Measurements from ENCODE around the gene MORN3. TPM values are rescaled to one million over a fixed set of nuclear protein-coding genes. Genes with fewer than 3 reads are reported as not detected.

The MORN3 gene
- total RNA-seq, 1 donor from 2014 or later: 0.20 TPM

DNA sequence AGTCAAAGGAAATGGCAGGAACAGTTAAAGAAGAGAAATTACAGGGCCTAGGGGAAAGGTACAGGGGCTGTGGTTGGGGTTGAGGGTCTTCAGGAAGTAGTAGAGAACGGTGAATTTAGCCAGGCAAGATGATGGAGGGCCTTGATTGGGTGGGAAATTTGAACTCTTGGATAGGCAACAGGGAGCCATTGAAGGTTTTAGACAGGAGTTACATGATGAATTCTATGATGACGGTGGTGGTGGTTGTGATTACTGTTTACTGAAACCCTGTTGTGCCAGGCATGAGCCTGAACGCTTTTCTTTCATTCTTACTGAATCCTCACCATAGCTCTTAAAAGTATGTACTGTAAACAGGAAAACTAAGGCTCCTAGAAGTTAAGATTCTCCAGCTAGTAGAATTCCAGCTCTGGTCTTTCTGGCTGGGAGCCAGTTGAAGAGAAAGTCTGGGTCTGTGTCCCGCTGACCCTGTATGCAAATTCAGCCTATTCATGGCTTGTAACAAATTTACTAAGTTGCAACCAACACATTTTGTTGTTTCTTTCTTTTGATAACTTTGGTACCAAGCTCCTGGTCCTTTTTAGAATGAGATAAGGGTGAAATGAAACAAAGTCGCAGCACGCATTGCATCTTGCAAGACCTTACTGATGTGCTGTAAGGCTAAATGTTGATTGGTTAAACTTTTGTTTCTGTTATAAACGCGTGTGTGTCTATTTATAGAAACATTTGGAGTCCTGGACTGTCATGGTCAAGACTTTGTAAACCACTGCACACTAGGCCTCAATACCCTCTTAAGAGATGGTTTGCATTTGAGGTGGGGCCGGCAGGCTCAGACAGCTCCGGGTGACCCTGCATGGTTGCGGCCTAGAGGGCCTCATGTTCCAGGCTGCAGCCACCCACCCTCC is 37.1 kb downstream of the MORN3 start:
- Mint-ChIP-seq H3K27me3 (no peaks in the 10 kb centered on the region), H3K4me1 (peaks cover 84% of the 10 kb centered on the region), H3K27ac (peak overlapping the region; percentile 60), H3K36me3 (ENCODE audit: low read depth) (peaks cover 50% of the 10 kb centered on the region), H3K4me3 (no peak overlapping the region), H3K9me3 (no peaks in the 10 kb centered on the region)
- intact Hi-C loops (cut with micrococcal nuclease): no loop called here
- DNase-seq: no peak
- TF ChIP-seq, protein P1, sequence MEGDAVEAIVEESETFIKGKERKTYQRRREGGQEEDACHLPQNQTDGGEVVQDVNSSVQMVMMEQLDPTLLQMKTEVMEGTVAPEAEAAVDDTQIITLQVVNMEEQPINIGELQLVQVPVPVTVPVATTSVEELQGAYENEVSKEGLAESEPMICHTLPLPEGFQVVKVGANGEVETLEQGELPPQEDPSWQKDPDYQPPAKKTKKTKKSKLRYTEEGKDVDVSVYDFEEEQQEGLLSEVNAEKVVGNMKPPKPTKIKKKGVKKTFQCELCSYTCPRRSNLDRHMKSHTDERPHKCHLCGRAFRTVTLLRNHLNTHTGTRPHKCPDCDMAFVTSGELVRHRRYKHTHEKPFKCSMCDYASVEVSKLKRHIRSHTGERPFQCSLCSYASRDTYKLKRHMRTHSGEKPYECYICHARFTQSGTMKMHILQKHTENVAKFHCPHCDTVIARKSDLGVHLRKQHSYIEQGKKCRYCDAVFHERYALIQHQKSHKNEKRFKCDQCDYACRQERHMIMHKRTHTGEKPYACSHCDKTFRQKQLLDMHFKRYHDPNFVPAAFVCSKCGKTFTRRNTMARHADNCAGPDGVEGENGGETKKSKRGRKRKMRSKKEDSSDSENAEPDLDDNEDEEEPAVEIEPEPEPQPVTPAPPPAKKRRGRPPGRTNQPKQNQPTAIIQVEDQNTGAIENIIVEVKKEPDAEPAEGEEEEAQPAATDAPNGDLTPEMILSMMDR (IDR thresholded peaks at IDR 0.05): no peak
- CTCF ChIA-PET: interaction anchor here (0.5 kb wide), 1 partner anchor 9 kb away, joined by 3 read pairs; no protein-coding TSS in a partner anchor
- ATAC-seq (ENCODE audit: low read depth): no peak
- POLR2A ChIA-PET: interaction anchor here (0.6 to 1.5 kb wide), 5 partner anchors 9 to 499 kb away, joined by 3 to 6 read pairs (median 4); no protein-coding TSS in a partner anchor

GRCh38 chr12:121630791-121631355 is 38.6 kb downstream of the MORN3 start:
- ChIA-PET CTCF (interaction anchor here (5.4 to 8.9 kb wide), 2 partner anchors 38 to 76 kb away, joined by 31 to 168 read pairs; partner anchors contain the start of gene MORN3), POLR2A (interaction anchor here (0.9 kb wide), 1 partner anchor 94 kb away, joined by 3 read pairs; no protein-coding TSS in a partner anchor)
- peaks cover 73% of the 10 kb centered on the region for H3K4me1 Mint-ChIP-seq
- peak overlapping the region; percentile 68 for H3K27ac Mint-ChIP-seq
- TF ChIP-seq, protein P1 (IDR thresholded peaks at IDR 0.05): no peak
- ATAC-seq (ENCODE audit: low read depth) (no peak), DNase-seq (no peak)
- H3K9me3 Mint-ChIP-seq: no peaks in the 10 kb centered on the region
- H3K27me3 Mint-ChIP-seq: no peaks in the 10 kb centered on the region
- H3K36me3 Mint-ChIP-seq (ENCODE audit: low read depth): peaks cover 52% of the 10 kb centered on the region
- intact Hi-C loops (cut with micrococcal nuclease): no loop called here
- H3K4me3 Mint-ChIP-seq: peak overlapping the region; percentile 7

DNA sequence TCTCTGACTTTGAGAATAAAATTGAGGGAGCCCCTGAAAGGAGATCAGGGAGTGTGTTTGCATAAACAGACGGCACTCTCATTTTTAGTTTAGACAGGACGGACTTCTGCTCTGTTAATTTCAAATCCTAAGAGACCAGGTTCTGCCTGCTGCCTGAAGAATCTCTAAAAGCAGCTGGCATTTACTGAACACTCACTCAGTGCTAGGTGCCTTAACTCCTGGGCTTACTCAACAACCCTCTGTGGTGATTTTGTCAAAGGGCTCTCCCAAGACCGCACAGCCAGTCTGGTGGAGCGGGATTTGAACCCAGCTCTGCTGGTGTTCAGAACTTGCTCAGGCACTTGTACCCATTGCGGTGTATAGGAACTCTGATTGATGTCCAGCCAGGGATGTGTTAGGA is 40.9 kb downstream of the MORN3 start:
- peaks cover 42% of the 10 kb centered on the region for H3K36me3 Mint-ChIP-seq (ENCODE audit: low read depth)
- DNase-seq (no peak), ATAC-seq (ENCODE audit: low read depth) (peak; percentile 9)
- ChIA-PET CTCF (interaction anchor here (0.6 to 8.9 kb wide), 6 partner anchors 8 to 212 kb away, joined by 3 to 168 read pairs (median 4); partner anchors contain the start of gene MORN3), POLR2A (interaction anchor here (0.5 to 7.7 kb wide), 19 partner anchors 9 to 1821 kb away, joined by 3 to 138 read pairs (median 9); partner anchors contain the start of genes KDM2B and MORN3)
- peaks cover 73% of the 10 kb centered on the region for H3K4me1 Mint-ChIP-seq
- H3K9me3 Mint-ChIP-seq: no peaks in the 10 kb centered on the region
- no peaks in the 10 kb centered on the region for H3K27me3 Mint-ChIP-seq
- peak overlapping the region; percentile 94 for H3K4me3 Mint-ChIP-seq
- TF ChIP-seq, protein P1 (IDR thresholded peaks at IDR 0.05): no peak
- H3K27ac Mint-ChIP-seq: peak overlapping the region; percentile 96
- intact Hi-C loops (cut with micrococcal nuclease): loop anchor here (1.0 to 5.0 kb wide), 3 partner anchors 144 to 394 kb away; partner anchors contain the start of gene BCL7A

DNA sequence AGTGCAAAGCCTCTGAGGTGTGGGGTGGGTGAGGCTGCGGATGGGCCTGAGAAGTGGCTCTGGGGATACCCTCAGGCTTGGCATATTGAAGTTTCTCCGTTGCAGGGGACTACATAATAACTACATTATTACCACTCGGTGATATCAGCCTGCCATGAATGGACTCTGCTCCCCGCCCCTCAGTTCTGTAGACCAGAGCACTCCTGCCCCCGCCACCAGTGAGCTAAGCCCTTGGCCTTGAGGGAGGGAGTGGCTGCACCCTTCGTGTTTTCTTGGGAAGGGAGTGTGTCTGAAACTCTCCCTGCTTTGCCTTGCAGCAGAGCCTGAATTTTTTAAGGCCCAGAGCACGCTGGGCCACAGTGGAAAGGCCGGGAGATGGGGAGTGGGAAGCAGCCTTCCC is 41.4 kb downstream of the MORN3 start:
- CTCF ChIA-PET: interaction anchor here (1.0 to 8.9 kb wide), 11 partner anchors 9 to 133 kb away, joined by 3 to 168 read pairs (median 7); partner anchors contain the start of genes KDM2B and MORN3
- POLR2A ChIA-PET: interaction anchor here (0.5 to 7.7 kb wide), 32 partner anchors 9 to 553 kb away, joined by 3 to 138 read pairs (median 6); partner anchors contain the start of genes KDM2B and MORN3
- Mint-ChIP-seq H3K4me1 (peaks cover 70% of the 10 kb centered on the region), H3K36me3 (ENCODE audit: low read depth) (peaks cover 42% of the 10 kb centered on the region), H3K9me3 (no peaks in the 10 kb centered on the region), H3K27me3 (no peaks in the 10 kb centered on the region), H3K4me3 (peak overlapping the region; percentile 94), H3K27ac (peak overlapping the region; percentile 96)
- intact Hi-C loops (cut with micrococcal nuclease): loop anchor here (1.0 to 5.0 kb wide), 3 partner anchors 144 to 394 kb away; partner anchors contain the start of gene BCL7A
- ATAC-seq (ENCODE audit: low read depth) (no peak), DNase-seq (no peak)
- TF ChIP-seq, protein P1 (IDR thresholded peaks at IDR 0.05): no peak

All from activated B cell treated with CpG ODN at 0.5 μM for 24 hours (primary cell).